ENCODE measurements around the gene AP1S3.

DNA sequence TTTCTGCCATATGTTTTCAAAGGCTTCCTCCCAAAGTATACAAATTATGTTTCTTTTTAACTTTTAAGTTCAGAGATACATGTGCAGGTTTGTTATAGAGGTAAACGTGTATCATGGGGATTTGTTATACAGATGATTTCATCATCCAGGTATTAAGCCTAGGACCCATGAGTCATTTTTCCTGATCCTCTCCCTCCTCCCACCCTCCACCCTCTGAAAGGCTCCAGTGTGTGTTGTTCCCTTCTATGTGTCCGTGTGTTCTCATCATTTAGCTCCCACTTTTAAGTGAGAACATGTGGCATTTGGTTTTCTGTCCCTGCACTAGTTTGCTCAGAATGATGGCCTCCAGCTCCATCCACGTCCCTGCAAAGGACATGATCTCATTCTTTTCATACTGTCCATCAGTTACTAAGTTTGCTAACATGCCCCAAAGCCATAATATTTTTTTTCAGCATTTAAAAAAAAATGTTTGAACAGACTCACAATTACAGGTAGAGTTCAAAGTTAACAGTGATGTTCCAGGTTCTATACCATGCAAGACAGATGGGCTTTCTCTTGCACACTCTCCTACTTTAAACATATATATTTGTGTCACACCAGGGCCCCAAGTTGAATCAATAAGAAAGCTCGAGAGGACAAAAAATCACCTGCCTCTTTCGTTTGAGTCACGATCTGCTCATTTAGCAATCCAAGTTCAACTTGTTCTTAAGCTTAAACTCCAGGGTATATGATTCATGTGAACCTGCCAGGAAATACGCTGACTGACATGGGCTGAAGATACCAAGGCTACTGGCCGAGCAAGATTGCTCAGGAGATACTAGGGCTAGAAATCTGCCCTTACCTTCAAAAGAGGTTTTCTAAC lies 77.6 kb downstream of the AP1S3 start:
- TF ChIP-seq CTCF (IDR thresholded peaks at IDR 0.05) (no peak), POLR2A (IDR thresholded peaks at IDR 0.05) (no peak)
